Measurements from ENCODE around the gene SMARCAL1.

GRCh38 chr2:216373896-216374295, 38.4 kb upstream of the SMARCAL1 start:
- TF ChIP-seq CTCF (conservative IDR thresholded peaks at IDR 0.05) (no peak), EZH2 (IDR thresholded peaks at IDR 0.05; ENCODE audit: low read depth) (no peak)

Data from PC-9 (cell line).